ENCODE results near the gene SLC1A7. TPM values are rescaled to one million over a fixed set of nuclear protein-coding genes. Genes with fewer than 3 reads are reported as not detected.

SLC1A7 gene
- total and polyA plus RNA-seq, 7 donors: 0.16 to 1.6 (median 0.85) TPM; not detected in 1

GRCh38 chr1:53156783-53157182 is 14.3 kb upstream of the SLC1A7 start:
- no peak for DNase-seq
- H3K4me1 ChIP-seq: no peaks in the 10 kb centered on the region
- 65 to 71% methylated on average over 3 of the region's 3 CpGs for WGBS, 2 donors
- H3K27me3 ChIP-seq: no peaks in the 10 kb centered on the region
- H3K36me3 ChIP-seq: no peaks in the 10 kb centered on the region
- intact Hi-C loops (cut with DNase I): no loop called here
- H3K27ac ChIP-seq: no peak overlapping the region
- no peaks in the 10 kb centered on the region for H3K9me3 ChIP-seq
- TF ChIP-seq POLR2A (IDR thresholded peaks at IDR 0.05) (no peak), CTCF (IDR thresholded peaks at IDR 0.05) (no peak)
- H3K4me3 ChIP-seq: no peak overlapping the region

GRCh38 chr1:53155945-53156344 is 13.5 kb upstream of the SLC1A7 start:
- Histone ChIP-seq H3K9me3 (no peaks in the 10 kb centered on the region), H3K27me3 (no peaks in the 10 kb centered on the region), H3K27ac (no peak overlapping the region), H3K4me3 (no peak overlapping the region), H3K4me1 (no peaks in the 10 kb centered on the region), H3K36me3 (no peaks in the 10 kb centered on the region)
- intact Hi-C loops (cut with DNase I): no loop called here
- WGBS, 2 donors: 85 to 92% methylated on average over 7 of the region's 7 CpGs
- DNase-seq: no peak
- TF ChIP-seq CTCF (IDR thresholded peaks at IDR 0.05) (no peak), POLR2A (IDR thresholded peaks at IDR 0.05) (no peak)

GRCh38 chr1:53155534-53155933 is 13.1 kb upstream of the SLC1A7 start:
- intact Hi-C loops (cut with DNase I): no loop called here
- Histone ChIP-seq H3K27me3 (no peaks in the 10 kb centered on the region), H3K9me3 (no peaks in the 10 kb centered on the region), H3K36me3 (no peaks in the 10 kb centered on the region), H3K4me1 (no peaks in the 10 kb centered on the region), H3K27ac (no peak overlapping the region), H3K4me3 (no peak overlapping the region)
- TF ChIP-seq POLR2AphosphoS5 (IDR thresholded peaks at IDR 0.05) (no peak), CTCF (IDR thresholded peaks at IDR 0.05) (no peak), EP300 (IDR thresholded peaks at IDR 0.05) (no peak), POLR2A (IDR thresholded peaks at IDR 0.05) (no peak)
- 77 to 93% methylated on average over 1 of the region's 1 CpG for WGBS, 2 donors
- no peak for DNase-seq

GRCh38 chr1:53154859-53155438 is 12.5 kb upstream of the SLC1A7 start:
- H3K9me3 ChIP-seq: no peaks in the 10 kb centered on the region
- no peaks in the 10 kb centered on the region for H3K36me3 ChIP-seq
- 87 to 93% methylated on average over 8 of the region's 8 CpGs for WGBS, 2 donors
- H3K4me1 ChIP-seq: no peaks in the 10 kb centered on the region
- no peaks in the 10 kb centered on the region for H3K27me3 ChIP-seq
- H3K27ac ChIP-seq: no peak overlapping the region
- no peak for DNase-seq
- no peak for TF ChIP-seq POLR2AphosphoS5 (IDR thresholded peaks at IDR 0.05)
- no peak for TF ChIP-seq POLR2A (IDR thresholded peaks at IDR 0.05)
- TF ChIP-seq EP300 (IDR thresholded peaks at IDR 0.05): no peak
- no peak for TF ChIP-seq CTCF (IDR thresholded peaks at IDR 0.05)
- intact Hi-C loops (cut with DNase I): no loop called here
- no peak overlapping the region for H3K4me3 ChIP-seq

GRCh38 chr1:53153752-53154151 is 11.3 kb upstream of the SLC1A7 start:
- Histone ChIP-seq H3K4me3 (no peak overlapping the region), H3K9me3 (no peaks in the 10 kb centered on the region), H3K27ac (no peak overlapping the region), H3K36me3 (no peaks in the 10 kb centered on the region), H3K4me1 (no peaks in the 10 kb centered on the region), H3K27me3 (no peaks in the 10 kb centered on the region)
- WGBS, 2 donors: 86 to 92% methylated on average over 3 of the region's 3 CpGs
- intact Hi-C loops (cut with DNase I): no loop called here
- no peak for DNase-seq
- no peak for TF ChIP-seq CTCF (IDR thresholded peaks at IDR 0.05)
- no peak for TF ChIP-seq POLR2AphosphoS5 (IDR thresholded peaks at IDR 0.05)
- no peak for TF ChIP-seq POLR2A (IDR thresholded peaks at IDR 0.05)
- no peak for TF ChIP-seq EP300 (IDR thresholded peaks at IDR 0.05)

Measured in sigmoid colon (tissue), 7 donors.